ENCODE results near the gene FAM131A. TPM values are rescaled to one million over a fixed set of nuclear protein-coding genes. Genes with fewer than 3 reads are reported as not detected.

FAM131A gene
- total and polyA plus RNA-seq, 7 donors: 12.6 to 36.7 (median 28.0) TPM

DNA sequence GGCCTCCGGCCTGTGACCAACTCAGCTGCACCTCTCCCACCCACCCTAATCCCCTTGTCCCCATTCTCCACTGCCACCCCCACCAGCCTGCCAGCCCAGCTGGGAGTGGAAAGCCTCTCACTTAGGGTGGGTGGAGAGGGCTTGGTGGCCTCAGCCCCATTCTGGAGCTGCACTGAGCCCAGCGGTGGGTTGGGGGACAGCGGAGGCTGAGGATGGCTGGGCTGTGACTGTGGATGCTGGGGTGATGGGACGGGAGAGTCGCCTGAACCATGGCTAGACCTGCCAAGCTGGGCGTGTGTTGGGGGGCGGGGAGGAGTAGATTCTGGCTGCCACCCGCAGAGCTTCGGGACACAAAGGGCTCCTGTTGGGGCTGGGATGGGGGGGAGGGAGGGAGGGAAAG, 22.2 kb downstream of the FAM131A start:
- WGBS, 2 donors: 58 to 79% methylated on average over 9 of the region's 9 CpGs
- TF ChIP-seq POLR2AphosphoS5 (IDR thresholded peaks at IDR 0.05) (no peak), POLR2A (IDR thresholded peaks at IDR 0.05) (no peak), CTCF (IDR thresholded peaks at IDR 0.05) (no peak), EP300 (IDR thresholded peaks at IDR 0.05) (no peak)
- Histone ChIP-seq H3K27ac (no peak overlapping the region), H3K4me3 (no peak overlapping the region), H3K9me3 (no peaks in the 10 kb centered on the region), H3K4me1 (peaks cover 0 to 37% (median 31%) of the 10 kb centered on the region in 4 donors), H3K36me3 (peaks cover 0 to 31% (median 4%) of the 10 kb centered on the region in 4 donors), H3K27me3 (no peaks in the 10 kb centered on the region)
- DNase-seq: no peak
- intact Hi-C loops (cut with DNase I): loop anchor here (10.0 kb wide), 1 partner anchor 415 kb away; no protein-coding TSS in a partner anchor

- WGBS, 2 donors: 51 to 74% methylated on average over 12 of the region's 12 CpGs
- no peak for TF ChIP-seq POLR2AphosphoS5 (IDR thresholded peaks at IDR 0.05)
- TF ChIP-seq EP300 (IDR thresholded peaks at IDR 0.05): no peak
- no peak for TF ChIP-seq POLR2A (IDR thresholded peaks at IDR 0.05)
- no peak for TF ChIP-seq CTCF (IDR thresholded peaks at IDR 0.05)
- H3K27ac ChIP-seq: peak overlapping the region; percentile 93 to 99 (median 98)
- H3K27me3 ChIP-seq: no peaks in the 10 kb centered on the region
- H3K4me1 ChIP-seq: peaks cover 0 to 37% (median 34%) of the 10 kb centered on the region in 4 donors
- no peaks in the 10 kb centered on the region for H3K9me3 ChIP-seq
- H3K36me3 ChIP-seq: peaks cover 0 to 31% (median 6%) of the 10 kb centered on the region in 4 donors
- intact Hi-C loops (cut with DNase I): loop anchor here (10.0 kb wide), 1 partner anchor 415 kb away; no protein-coding TSS in a partner anchor
- peak overlapping the region in 3 of 4 donors; percentile 63 to 94 (median 92) for H3K4me3 ChIP-seq
- no peak for DNase-seq
Observed at GRCh38 chr3:184360070-184360928, 22.9 kb downstream of the FAM131A start.

DNA sequence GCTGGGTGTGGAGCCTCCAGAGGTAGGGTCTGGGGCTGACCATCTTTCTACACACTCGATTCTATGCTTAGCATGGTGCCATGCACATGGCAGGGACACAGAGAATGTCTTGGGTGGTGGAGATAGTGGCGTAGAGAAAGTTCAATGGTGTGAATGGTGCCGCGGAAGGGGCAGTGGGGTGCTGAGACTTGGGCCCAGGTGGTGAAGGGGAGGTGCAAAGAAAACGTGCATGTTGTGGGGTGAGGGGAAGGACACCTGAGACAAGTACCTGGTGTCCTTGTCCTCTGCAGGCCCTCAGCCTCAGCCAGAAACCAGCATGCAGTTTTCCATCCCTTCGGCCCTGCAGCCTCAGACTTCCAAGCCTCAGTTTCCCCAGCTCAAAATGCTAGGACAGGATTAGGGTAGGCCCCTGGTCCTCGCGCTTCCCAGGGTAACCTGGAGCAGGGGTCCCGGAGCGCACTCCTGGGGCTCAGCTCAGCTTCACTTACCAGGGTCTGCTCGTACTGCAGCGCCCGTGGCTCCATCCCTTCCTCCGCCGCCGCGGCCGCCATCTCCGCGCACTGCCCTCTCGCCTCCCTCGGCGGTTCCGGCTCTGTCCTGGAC, 23.6 kb downstream of the FAM131A start:
- intact Hi-C loops (cut with DNase I): loop anchor here (10.0 kb wide), 1 partner anchor 414 kb away; no protein-coding TSS in a partner anchor
- peaks cover 0 to 37% (median 34%) of the 10 kb centered on the region in 4 donors for H3K4me1 ChIP-seq
- no peaks in the 10 kb centered on the region for H3K27me3 ChIP-seq
- no peak for DNase-seq
- TF ChIP-seq EP300 (IDR thresholded peaks at IDR 0.05) (no peak), POLR2AphosphoS5 (IDR thresholded peaks at IDR 0.05) (no peak), POLR2A (IDR thresholded peaks at IDR 0.05) (no peak), CTCF (IDR thresholded peaks at IDR 0.05) (no peak)
- no peaks in the 10 kb centered on the region for H3K9me3 ChIP-seq
- peak overlapping the region; percentile 93 to 99 (median 98) for H3K27ac ChIP-seq
- 3 to 10% methylated on average over 24 of the region's 24 CpGs for WGBS, 2 donors
- peaks cover 0 to 28% (median 7%) of the 10 kb centered on the region in 4 donors for H3K36me3 ChIP-seq
- H3K4me3 ChIP-seq: peak overlapping the region; percentile 63 to 94 (median 86)

- Histone ChIP-seq H3K36me3 (peaks cover 0 to 29% (median 7%) of the 10 kb centered on the region in 4 donors), H3K9me3 (no peaks in the 10 kb centered on the region), H3K27me3 (no peaks in the 10 kb centered on the region), H3K4me3 (peak within 1 kb of the TSS; percentile 63 to 94 (median 86)), H3K4me1 (peaks cover 0 to 37% (median 34%) of the 10 kb centered on the region in 4 donors), H3K27ac (peak within 1 kb of the TSS; percentile 93 to 99 (median 98))
- DNase-seq: no peak
- TF ChIP-seq POLR2AphosphoS5 (IDR thresholded peaks at IDR 0.05) (peak; percentile 54 to 82 (median 73)), EP300 (IDR thresholded peaks at IDR 0.05) (no peak), POLR2A (IDR thresholded peaks at IDR 0.05) (peak in 1 of 2 donors; percentile 48), CTCF (IDR thresholded peaks at IDR 0.05) (no peak)
- intact Hi-C loops (cut with DNase I): loop anchor here (10.0 kb wide), 1 partner anchor 413 kb away; no protein-coding TSS in a partner anchor
- 0 to 1% methylated on average over 56 of the region's 56 CpGs for WGBS, 2 donors
Observed at GRCh38 chr3:184361532-184361931, 24.1 kb downstream of the FAM131A start, which contains the start of the genes CLCN2 and POLR2H. Gene CLCN2, minus strand, starts transcription at chr3:184361605. Its CDS starts 126 bp downstream, at chr3:184361479. Gene POLR2H, plus strand, starts transcription at chr3:184361710. Its CDS starts 1,783 bp downstream, at chr3:184363493.
